K562 (cell line): ENCODE data around the gene ZNF346. TPM values are rescaled to one million over a fixed set of nuclear protein-coding genes. Genes with fewer than 3 reads are reported as not detected.

ENCODE experiments used
- AFF1 ChIP-seq, 2 experiments: fragments of 450-650 bp; IDR thresholded peaks; 2 replicates each; pipeline ENCODE4 v1.6.1; 2018; ENCODE audit warnings: mild to moderate bottlenecking in 2 of 2, low read depth in 1 of 2; ENCODE audit not compliant: partially characterized antibody in 2 of 2
- CC2D1A ChIP-seq: fragments of 450-650 bp; IDR thresholded peaks from 2 replicates; pipeline ENCODE4 v1.6.1; 2017; ENCODE audit warnings: mild to moderate bottlenecking
- CREB3 ChIP-seq: fragments of 450-650 bp; conservative IDR thresholded peaks from 2 replicates; pipeline ENCODE4 v1.6.1; 2016; ENCODE audit warnings: missing genetic modification characterization, low read depth, mild to moderate bottlenecking, missing compliant biosample characterization, moderate library complexity
- CXXC5 ChIP-seq: fragments of 250-450 bp; sonication (Bioruptor Pico); IDR thresholded peaks from 2 replicates; pipeline ENCODE4 v1.8.0; 2022; ENCODE audit warnings: inconsistent platforms, mild to moderate bottlenecking, moderate library complexity
- E2F5 ChIP-seq: sonication (generic); formaldehyde crosslinking; IDR thresholded peaks from 2 replicates; pipeline ENCODE4 v1.8.0; 2022; ENCODE audit warnings: mild to moderate bottlenecking, missing genetic modification reagents
- E2F6 ChIP-seq, 2 experiments: IDR thresholded peaks; 2 replicates each; pipeline ENCODE4 v1.6.1; 2011; ENCODE audit warnings: borderline replicate concordance in 1 of 2, control low read depth in 1 of 2, low read depth in 1 of 2, low read length in 1 of 2, mild to moderate bottlenecking in 1 of 2, mixed read lengths in 1 of 2, moderate library complexity in 1 of 2; ENCODE audit not compliant: insufficient read depth in 1 of 2, insufficient read length in 1 of 2, poor library complexity in 1 of 2, severe bottlenecking in 1 of 2; ENCODE audit errors: extremely low read depth in 1 of 2
- ETS1 ChIP-seq: conservative IDR thresholded peaks from 2 replicates; pipeline ENCODE4 v1.6.1; 2011; ENCODE audit warnings: low read depth, mild to moderate bottlenecking, low read length; ENCODE audit not compliant: control insufficient read depth
- HCFC1 ChIP-seq: IDR thresholded peaks from 2 replicates; pipeline ENCODE4 v1.6.1; 2012; ENCODE audit warnings: low read depth, low read length, improper control_type of control experiment
- HDAC8 ChIP-seq: fragments of 450-650 bp; IDR thresholded peaks from 2 replicates; pipeline ENCODE4 v1.6.1; 2016; ENCODE audit warnings: mild to moderate bottlenecking, missing genetic modification characterization, moderate library complexity, missing compliant biosample characterization
- KDM1A ChIP-seq, 2 experiments: fragments of 450-650 bp; IDR thresholded peaks; 2 replicates each; pipeline ENCODE4 v1.6.1; 2016; ENCODE audit warnings: mild to moderate bottlenecking in 2 of 2
- MEIS2 ChIP-seq: fragments of 450-650 bp; IDR thresholded peaks from 2 replicates; pipeline ENCODE4 v1.6.1; 2014; ENCODE audit warnings: mild to moderate bottlenecking; ENCODE audit not compliant: partially characterized antibody
- NELFE ChIP-seq: IDR thresholded peaks from 2 replicates; pipeline ENCODE4 v1.6.1; 2011; ENCODE audit warnings: mild to moderate bottlenecking; ENCODE audit not compliant: insufficient read depth, insufficient read length
- RBM25 ChIP-seq: fragments of 200-400 bp; formaldehyde crosslinking; IDR thresholded peaks from 2 replicates; pipeline ENCODE4 v1.6.1; 2018; ENCODE audit warnings: low read length, low read depth, moderate library complexity; ENCODE audit not compliant: severe bottlenecking
- SETDB1 ChIP-seq: IDR thresholded peaks from one replicate; pipeline ENCODE4 v1.6.1; 2012; ENCODE audit warnings: low read length, control low read depth, inconsistent platforms
- SMARCC2 ChIP-seq: fragments of 450-650 bp; IDR thresholded peaks from 2 replicates; pipeline ENCODE4 v1.6.1; 2017; ENCODE audit warnings: antibody characterized with exemption, moderate library complexity, mild to moderate bottlenecking, low read depth
- SP1 ChIP-seq: sonication (generic); formaldehyde crosslinking; IDR thresholded peaks from 2 replicates; pipeline ENCODE4 v1.8.1; 2022; ENCODE audit warnings: mild to moderate bottlenecking, missing genetic modification reagents
- TEAD2 ChIP-seq: fragments of 450-650 bp; IDR thresholded peaks from 2 replicates; pipeline ENCODE4 v1.6.1; 2016; ENCODE audit warnings: missing genetic modification characterization, control low read depth, missing compliant biosample characterization
- ZBTB17 ChIP-seq: fragments of 450-650 bp; formaldehyde crosslinking; IDR thresholded peaks from 2 replicates; pipeline ENCODE4 v1.4.0; 2020; ENCODE audit warnings: mild to moderate bottlenecking
- ZNF217 ChIP-seq: sonication (generic); formaldehyde crosslinking; IDR thresholded peaks from 2 replicates; pipeline ENCODE4 v1.8.0; 2022; ENCODE audit warnings: mild to moderate bottlenecking, missing genetic modification reagents
- polyA plus RNA-seq, 8 experiments: library from polyadenylated mRNA; depleted of rRNA in 4 of 8; stranded (reverse) in 5 of 8; unstranded in 3 of 8; fragments of >200 nt; fragmentation: Nextera tagmentation in 2 of 8; fragmentation: Illumina TruSeq in 1 of 8; extraction: Ambion mirVana in 2 of 8; extraction: Trizol in 1 of 8; gene quantifications; 2 replicates each; pipeline versions ENCODE4 v1.2.1 to v1.2.3, GENCODE V29; 2011 to 2014; ENCODE audit warnings: inconsistent platforms in 1 of 8, missing spikeins in 1 of 8
- total RNA-seq, 7 experiments: library from RNA; depleted of rRNA in 6 of 7; stranded (reverse); fragments of >200 nt in 6 of 7; fragmentation: Illumina TruSeq in 2 of 7; extraction: Trizol in 2 of 7; gene quantifications; 2 replicates each; pipeline versions ENCODE4 v1.2.1 to v1.2.3, GENCODE V29; 2011 to 2021; ENCODE audit warnings: low replicate concordance in 1 of 7

ZNF346 gene
- total and polyA plus RNA-seq, 9 of the 15 experiments (the other 6 are each of a cell fraction or from before 2014, with no cell fraction given) = 5.0 to 25.1 (median 20.1) TPM

GRCh38 chr5:176994460-176995121 lies 27.9 kb upstream of the ZNF346 start (continued):
- no peak for TF ChIP-seq ZNF217
- TF ChIP-seq CREB3 (tag) = peak; percentile 23; the same call in 1 of the 2 replicates
- peak; percentile 59 for TF ChIP-seq SP1 (CRISPR knock-in tag)
- TF ChIP-seq CC2D1A = peak; percentile 97
- peak; percentile 89 for TF ChIP-seq CXXC5 (CRISPR knock-in tag)
- no peak; the same call in 1 of the 2 replicates for TF ChIP-seq ZBTB17
- TF ChIP-seq E2F6 (IDR thresholded peaks at IDR 0.05; ENCODE audit: borderline replicate concordance in 1 of 2, extremely low read depth in 1 of 2, insufficient read depth in 1 of 2, insufficient read length in 1 of 2, low read depth in 1 of 2, low read length in 1 of 2, poor library complexity in 1 of 2, severe bottlenecking in 1 of 2) = peak in 1 of 2 experiments; percentile 29
- TF ChIP-seq E2F5 (CRISPR knock-in tag) = no peak
- peak in 1 of 2 experiments; percentile 86 for TF ChIP-seq AFF1 (IDR thresholded peaks at IDR 0.05; ENCODE audit: low read depth in 1 of 2, partially characterized antibody in 2 of 2)
- TF ChIP-seq KDM1A (IDR thresholded peaks at IDR 0.05) = no peak
- TF ChIP-seq SETDB1 = no peak
- no peak for TF ChIP-seq HDAC8 (tag)
- no peak for TF ChIP-seq HCFC1
- TF ChIP-seq RBM25 = peak; percentile 38
- peak; percentile 88 for TF ChIP-seq TEAD2 (tag)
- TF ChIP-seq NELFE = no peak
- TF ChIP-seq SMARCC2 = peak; percentile 100
- peak; percentile 99 for TF ChIP-seq MEIS2
- 0 out of 2 replicates have a peak, but pooled peaks have one; percentile 17 for TF ChIP-seq ETS1
